ENCODE results near the gene GJD3.

DNA sequence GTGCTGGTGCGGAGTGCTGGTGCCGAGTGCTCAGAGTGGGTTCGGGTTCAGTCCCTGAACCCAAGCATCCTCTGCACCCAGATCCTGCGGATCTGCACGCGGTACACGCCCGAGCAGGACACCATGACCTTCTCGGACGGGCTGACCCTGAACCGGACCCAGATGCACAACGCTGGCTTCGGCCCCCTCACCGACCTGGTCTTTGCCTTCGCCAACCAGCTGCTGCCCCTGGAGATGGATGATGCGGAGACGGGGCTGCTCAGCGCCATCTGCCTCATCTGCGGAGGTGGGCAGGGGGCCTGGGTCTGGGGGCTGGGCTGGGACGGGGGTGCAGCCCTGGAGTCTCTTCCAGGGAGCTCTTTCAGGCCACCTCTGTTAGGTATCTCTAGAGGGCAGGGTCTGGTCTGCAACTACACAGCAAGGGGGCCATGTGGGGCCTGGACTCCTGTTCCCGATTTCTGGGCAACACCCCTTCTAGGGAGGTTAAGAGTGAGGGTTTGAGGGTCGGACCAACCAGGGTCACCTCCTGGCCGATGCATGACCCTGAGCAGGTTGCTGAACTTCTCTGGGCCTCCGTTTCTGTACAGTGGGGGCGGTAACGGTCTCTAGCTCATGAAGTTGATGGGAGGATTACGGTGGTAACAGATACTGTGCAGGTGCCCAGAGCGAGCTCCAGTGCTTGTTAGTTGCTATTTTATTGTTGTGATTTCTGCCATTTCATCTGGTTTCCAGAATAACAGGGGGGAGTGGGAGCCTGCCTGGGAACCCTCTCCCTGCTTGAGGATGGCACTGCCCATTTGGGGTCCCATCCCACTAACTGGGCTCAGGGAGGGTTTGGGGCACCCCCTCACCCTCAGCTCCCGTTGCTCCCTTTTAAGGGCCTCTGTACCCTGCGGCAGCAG is 10.1 kb downstream of the GJD3 start:
- TF ChIP-seq POLR2A (IDR thresholded peaks at IDR 0.05): no peak
- TF ChIP-seq, protein P1, sequence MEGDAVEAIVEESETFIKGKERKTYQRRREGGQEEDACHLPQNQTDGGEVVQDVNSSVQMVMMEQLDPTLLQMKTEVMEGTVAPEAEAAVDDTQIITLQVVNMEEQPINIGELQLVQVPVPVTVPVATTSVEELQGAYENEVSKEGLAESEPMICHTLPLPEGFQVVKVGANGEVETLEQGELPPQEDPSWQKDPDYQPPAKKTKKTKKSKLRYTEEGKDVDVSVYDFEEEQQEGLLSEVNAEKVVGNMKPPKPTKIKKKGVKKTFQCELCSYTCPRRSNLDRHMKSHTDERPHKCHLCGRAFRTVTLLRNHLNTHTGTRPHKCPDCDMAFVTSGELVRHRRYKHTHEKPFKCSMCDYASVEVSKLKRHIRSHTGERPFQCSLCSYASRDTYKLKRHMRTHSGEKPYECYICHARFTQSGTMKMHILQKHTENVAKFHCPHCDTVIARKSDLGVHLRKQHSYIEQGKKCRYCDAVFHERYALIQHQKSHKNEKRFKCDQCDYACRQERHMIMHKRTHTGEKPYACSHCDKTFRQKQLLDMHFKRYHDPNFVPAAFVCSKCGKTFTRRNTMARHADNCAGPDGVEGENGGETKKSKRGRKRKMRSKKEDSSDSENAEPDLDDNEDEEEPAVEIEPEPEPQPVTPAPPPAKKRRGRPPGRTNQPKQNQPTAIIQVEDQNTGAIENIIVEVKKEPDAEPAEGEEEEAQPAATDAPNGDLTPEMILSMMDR (IDR thresholded peaks at IDR 0.05): no peak
